Stimulated activated CD4-positive, alpha-beta T cell treated with anti-CD3 and anti-CD28 coated beads, Interleukin-12 subunit alpha, Interleukin-12 subunit beta, amount 100 ng/mL, for 24 hours (primary cell): ENCODE data around the gene CC2D2A.

Experiments used
- DNase-seq, 2 experiments: peaks; one replicate each; pipeline ENCODE4 v3.0.0-alpha.2; 2020; ENCODE audit warnings: low read depth in 2 of 2

The CC2D2A gene

DNA sequence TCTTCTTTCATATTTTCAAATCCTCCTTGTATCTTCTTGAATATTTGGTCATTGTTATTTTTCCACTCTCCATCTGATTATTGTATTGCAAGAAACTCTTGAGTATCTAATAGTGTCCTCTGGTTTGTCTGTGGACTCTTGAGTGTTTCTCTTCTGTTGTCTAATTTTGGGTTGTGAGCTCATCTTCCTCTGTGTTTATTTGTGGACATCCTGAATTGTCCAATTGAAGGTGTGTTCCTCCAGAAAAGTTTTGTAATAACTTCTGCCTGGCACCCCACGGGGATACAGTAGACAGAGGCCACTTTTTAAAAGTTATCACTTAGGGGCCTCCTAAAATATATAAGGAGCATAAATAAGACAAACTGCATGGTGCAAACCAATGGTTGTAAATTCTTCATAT is 3.1 kb upstream of the CC2D2A start:
- no peak for DNase-seq

DNA sequence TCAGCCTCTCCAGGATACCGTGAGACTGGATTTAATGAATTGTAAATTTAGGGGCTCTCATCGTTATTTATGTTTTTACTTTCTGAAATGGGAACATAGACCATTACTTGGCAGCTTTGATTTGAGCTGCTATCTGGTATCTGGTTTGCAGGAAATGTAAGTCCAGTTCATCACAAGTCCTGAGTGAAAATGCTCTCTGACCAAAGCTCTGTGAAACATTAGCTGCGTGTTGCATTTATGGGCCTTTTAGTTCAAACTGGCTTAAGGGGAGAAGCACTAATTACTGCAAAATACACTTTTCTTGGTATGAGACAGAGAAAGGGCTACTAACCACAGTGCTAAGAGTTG is 420 bp downstream of the CC2D2A start:
- no peak for DNase-seq

DNA sequence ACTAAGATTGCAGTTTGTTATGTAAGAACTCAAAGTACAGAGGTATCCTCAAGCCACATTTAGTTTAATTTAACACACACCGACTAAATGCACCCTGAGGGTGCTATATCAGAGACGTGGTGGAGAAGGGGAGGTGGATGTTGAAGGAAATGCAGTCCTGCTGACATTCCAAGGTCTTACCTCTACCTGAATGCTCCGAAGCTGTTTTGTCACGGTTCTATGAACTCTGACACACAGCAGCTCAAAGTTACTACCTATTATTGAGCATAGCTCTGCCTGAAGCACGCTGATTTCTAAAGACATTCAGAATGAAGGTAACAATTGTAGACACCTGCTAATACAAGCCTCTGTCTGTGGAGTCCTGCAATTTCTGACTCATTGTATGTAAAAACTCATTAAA is 6.7 kb downstream of the CC2D2A start:
- no peak for DNase-seq

DNA sequence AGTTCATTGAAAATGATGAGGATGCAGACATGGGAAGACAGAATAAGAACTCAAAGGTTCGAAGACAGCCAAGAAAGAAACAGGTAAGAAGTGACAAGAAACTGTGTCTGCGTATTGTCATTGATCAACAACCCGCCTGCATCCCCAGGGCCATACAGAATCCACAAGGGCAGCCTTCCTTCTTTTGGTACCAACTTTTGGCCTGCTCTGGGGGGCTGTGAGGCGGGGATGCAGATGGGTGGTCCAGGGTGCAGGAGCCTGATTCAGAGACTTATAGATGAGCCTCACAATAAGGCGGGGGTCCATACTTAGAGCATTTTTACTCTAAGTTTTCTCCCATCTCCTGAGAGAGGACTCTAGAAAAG is 9.0 kb downstream of the CC2D2A start:
- no peak for DNase-seq

DNA sequence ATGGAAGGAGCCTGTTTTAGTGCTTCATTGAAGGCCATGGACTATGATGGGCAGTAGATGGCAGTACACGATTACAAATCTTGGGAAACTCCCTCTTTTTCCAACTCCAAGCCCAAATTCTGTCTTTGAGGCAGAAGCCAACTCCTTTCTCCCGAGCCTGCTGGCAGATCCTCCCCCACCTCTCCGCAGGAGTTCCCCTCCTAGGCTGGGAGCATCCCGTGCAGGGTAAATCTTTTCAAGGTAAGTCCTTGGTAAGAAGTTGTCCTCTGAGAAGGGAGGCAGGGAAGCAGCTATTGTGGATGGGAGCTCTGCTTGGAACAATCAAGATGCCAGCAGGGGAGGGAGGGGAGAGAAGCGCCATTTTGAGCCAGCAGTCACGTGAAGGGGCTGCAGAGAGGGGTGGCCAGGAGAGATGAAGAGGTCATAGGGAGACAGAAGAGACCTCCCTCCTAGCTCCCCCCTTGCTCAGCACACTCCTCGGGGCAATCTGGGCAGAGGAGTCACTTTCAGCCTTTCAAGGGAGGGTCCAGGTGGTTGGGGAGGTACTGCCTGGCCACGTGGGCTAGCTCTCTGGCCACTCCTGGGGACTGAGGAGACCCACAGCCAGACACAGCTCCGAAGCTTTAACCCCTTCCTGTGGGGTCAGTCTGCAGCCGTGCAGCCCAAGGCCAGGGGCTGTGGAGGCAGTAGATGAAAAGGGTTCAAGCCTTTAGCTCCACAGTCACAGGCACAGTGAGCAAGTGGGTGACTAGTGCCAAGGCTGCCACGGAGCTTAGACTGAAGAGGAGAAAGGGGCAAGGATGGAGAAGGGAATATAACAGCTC is 9.6 kb downstream of the CC2D2A start:
- DNase-seq: no peak

DNA sequence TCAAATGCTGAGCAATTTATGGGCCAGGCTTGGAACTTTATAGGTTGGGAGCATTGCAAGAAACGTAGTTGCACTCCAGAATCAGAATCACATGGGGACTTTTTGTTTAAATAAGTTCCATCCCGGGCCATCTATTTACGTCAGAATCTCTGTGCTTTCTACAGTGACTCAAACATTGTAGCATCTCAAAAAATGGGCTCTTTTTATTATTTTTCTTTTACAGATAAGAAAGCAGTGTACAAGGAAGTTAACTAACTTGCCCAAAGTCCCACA is 10.2 kb downstream of the CC2D2A start:
- DNase-seq: no peak

DNA sequence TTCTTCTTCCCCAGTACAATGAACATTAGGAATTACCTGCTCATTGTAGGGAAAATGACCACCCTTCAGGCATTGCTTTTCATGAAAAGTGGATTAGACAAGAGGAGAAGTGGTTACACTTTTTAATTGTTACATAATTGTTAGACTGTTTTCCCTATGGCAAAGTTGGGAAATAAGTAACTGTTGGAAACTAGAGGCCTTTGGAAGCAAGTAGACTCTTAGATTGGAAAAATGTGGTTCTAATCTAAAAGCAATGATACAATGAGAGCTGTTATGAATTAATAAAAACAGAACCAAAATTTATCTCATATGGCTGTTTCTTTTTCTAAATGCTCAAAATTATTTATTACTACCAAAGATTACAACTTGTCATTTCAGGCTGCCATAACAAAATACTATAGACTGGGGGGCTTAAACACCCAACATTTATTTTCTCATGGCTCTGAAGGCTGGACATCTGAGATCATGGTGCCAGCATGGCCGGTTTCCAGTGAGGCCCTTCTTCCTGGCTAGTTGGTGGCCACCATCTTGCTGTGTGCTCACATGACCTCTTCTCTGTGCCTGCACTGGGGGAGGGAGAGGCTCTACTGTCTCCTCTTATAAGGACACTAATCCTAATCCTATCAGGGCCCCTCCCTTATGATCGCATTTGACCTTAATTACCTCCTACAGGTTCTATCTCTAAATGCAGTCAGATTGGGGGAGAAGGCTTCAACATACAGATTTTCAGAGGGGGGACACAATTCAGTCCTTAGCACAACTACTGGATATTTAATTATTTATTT is 12.5 kb downstream of the CC2D2A start:
- DNase-seq: no peak

DNA sequence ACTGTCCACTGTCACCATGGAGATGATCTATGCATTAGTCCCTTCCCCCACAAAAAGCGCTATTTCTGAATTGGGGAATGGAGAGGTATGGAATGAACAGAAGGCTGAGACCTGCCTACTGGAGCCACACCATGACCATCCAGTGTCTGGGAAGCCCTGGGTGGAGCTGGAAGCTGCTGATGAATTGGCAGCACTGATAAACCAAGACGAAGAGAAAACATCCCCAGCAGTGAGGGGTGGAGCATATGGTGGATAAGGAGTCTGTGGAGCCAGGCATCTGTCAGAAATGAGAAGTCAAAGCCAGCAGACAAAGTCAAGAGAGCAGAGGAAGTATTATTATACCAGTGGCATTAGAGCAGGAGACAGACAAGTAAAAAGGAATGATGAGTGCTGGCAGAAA is 13.2 kb downstream of the CC2D2A start:
- no peak for DNase-seq

DNA sequence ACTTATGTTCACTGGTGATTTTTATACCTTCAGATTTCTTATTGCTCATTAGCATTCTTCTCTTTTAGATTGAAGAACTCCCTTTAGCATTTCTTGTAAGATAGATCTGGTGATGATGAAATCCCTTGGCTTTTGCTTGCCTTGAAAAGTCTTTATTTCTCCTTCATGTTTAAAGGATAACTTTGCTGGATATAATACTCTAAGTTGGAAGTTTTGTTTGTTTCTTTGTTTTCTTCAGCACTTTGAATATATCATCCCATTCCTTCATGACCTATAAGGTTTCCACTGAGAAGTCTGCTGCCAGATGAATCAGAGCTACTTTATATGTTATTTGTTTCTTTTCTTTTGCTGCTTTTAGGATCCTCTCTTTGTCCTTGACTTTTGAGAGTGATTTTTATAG is 18.5 kb downstream of the CC2D2A start:
- no peak for DNase-seq

DNA sequence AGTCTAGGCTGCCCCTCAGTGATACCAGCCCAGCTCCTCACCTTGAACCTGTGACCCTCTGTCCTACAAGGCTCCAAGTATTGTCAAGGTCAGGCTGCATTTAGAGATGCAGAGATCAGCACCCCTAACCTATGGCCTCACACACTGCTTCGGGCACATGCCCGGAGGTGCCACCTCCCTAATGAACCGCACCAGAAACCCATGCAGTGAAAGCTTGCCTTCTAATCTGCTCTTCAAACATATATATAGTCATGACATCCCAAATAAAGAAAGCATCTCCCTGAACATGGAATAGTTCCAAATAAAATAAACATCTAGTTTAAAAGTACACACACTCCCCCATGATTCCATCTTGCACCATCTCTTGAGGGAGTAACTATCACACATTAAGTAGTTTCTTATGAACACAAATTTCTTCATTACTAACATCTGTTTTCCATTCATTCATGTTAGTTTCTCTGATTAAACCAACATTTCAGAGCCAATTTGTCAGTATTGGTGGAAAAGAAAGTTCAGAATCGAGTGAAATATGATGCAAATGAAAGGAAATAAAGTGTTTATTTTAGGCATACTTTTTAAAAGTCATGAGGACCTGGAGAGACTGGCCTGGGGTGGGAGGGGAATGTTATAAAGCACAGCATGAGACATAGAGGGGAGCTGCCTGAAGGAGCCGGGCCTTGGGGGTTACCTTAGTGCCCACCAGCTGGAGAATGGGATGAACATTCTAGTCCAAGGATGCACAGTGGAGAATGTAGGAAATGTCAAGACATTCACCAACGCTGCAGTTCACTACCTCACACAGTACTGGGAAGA is 19.2 kb downstream of the CC2D2A start:
- no peak for DNase-seq

DNA sequence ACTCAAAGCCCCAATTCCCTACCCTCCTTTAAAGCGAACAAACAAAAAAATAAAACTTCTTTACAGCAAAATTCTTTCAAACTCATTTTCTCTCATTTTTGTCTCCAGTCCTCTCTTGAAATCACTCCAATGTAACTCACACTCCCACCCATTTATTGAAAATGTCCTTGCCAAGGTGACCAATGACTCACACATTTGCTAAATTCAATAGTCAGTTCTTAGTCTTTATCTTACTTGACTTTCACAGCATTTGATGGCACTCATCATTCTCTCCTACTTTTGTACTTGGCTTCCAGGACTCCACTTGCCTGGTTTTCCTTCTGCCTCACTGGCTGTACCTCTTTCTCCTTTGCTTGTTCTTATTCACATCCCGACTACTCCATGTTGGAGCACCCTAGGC is 19.9 kb downstream of the CC2D2A start:
- DNase-seq: no peak

DNA sequence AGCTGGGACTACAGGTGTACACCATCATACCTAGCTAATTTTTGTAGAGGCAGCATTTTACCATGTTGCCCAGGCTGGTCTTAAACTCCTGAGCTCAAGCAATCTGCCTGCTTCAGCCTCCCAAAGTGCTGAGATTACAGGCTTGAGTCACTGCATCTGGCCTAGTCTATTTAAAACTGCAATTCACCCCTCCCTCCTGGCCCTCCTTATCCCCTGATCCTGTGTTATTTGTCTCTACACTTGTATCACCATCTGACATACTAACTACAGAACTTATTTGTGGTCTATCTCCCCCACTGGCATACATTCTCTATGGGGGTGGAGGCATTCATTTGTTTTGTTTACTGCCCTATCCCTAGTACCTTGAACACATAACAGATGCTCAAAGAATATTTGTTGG is 23.7 kb downstream of the CC2D2A start:
- DNase-seq: no peak

DNA sequence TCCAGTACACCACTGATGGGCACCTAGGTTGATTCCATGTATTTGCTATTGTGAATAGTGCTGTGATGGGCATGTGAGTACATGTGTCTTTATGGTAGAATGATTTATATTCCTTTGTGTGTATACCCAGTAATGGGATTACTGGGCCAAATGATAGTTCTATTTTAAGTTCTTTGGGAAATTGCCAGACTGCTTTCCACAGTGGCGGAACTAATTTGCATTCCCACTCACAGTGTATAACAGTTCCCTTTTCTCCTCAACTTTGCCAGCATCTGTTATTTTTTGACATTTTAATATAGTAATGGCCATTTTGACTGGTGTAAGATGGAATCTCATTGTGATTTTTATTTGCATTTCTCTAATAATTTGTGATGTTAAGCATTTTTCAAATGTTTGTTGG is 25.9 kb downstream of the CC2D2A start:
- no peak for DNase-seq

DNA sequence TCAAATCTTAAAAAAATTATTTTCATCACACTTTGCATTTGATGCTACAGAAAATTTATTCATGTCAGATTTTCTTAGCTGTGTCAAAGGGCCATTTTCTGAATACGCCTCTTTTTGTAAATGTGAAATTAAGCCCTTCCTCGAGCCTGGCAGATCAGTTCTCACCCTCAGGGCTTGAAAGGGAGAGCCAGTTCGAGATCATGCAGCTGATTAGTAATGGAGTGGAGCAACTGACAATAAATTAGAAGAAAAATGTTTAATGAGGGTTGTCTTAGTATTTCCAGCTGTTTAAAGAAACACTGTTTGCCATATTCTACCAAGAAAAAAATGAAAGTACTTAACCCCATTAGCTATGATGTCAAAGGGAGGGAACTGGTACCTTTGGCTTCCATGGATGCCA is 28.7 kb downstream of the CC2D2A start:
- no peak for DNase-seq

DNA sequence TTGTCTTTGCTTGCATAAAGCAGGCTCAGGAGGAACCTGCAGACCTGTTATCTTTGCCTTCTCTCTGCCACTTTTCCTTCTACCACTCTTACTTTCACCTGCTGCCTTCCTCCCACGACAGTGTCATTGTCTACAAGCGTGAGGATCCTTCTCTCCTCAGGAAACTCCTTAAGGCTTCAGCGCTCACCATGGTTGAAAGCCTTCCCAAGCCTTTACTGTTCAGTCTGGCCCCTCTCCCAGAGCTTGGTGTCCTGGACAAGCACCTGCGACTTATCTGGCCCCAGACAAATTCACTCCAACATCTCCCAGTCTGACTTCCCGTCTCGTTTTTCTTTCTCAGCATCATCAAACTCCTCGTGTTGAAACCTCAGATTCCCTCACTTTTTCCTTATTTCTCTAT is 31.0 kb downstream of the CC2D2A start:
- no peak for DNase-seq

DNA sequence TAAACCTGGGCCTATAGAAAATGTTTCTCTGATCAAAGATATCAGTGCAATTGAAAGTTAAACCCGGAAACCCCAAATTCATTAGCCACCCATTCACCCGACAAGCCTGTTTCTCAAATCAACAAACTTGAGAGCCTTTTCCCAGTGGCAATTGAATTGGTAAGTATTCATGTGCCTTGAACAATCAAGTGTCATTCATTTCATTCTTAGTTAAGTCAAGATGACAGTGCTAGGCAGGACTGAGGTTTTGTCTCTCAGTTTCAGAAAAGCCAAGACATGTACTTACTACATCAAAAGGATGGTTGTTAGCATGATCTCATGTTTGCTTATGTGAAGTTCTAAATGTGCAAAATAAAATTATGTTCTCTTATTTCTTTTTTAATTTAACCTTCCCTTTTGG is 32.3 kb downstream of the CC2D2A start:
- no peak for DNase-seq

DNA sequence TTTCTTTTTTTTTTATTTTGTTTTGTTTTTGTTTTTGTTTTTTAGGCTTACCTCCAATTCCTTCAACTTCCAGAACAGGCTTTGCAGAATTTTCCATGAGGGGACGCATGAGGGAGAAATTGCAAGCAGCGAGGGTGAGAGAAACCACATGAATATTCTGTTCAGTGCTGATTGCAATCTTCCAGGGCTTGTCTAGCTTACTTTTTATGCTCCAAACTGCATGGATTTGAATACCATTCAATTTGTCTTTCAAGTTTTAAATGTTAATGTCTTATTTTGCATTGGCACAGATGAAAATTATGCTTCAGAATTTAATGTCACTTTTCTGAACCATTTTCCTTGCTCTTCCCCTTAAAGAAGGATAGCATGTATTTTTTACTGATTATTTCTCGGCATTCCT is 32.7 kb downstream of the CC2D2A start:
- DNase-seq: no peak

DNA sequence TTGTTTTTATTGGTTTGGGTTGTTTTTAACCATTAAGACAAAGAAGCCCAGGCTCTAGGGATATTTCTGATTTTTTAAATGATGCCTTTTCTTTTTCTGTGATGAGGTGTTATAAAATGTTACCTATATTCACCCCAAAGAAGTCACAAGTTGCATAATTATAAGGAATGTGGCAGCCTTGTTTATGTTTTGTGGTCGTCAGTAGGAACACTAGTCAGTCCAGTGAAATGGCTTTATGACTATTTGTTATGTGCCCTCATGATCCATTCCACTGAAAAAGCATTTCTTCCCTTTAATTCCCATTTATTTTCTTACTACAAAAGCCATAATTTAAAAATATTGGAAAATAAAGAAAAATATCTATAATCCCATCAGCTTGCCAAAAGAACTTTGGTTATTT is 34.4 kb downstream of the CC2D2A start:
- DNase-seq: no peak

DNA sequence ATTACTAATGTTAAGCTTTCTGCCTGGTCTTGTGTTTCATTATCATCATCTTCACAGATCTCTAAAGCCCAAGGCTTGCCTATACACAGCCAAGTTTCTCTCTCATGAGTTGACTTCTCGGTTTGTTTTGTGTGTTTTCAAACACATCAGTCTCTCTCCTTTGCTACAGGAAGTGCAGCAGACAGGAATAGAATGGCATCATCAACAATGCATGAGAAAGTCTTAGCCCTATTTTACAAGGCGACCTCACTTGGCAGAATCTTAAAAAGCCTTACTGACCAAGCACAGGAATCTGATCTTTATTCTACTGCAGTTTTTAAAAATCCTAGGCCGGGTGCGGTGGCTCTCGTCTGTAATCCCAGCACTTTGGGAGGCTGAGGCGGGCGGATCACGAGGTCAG is 36.8 kb downstream of the CC2D2A start:
- no peak for DNase-seq

DNA sequence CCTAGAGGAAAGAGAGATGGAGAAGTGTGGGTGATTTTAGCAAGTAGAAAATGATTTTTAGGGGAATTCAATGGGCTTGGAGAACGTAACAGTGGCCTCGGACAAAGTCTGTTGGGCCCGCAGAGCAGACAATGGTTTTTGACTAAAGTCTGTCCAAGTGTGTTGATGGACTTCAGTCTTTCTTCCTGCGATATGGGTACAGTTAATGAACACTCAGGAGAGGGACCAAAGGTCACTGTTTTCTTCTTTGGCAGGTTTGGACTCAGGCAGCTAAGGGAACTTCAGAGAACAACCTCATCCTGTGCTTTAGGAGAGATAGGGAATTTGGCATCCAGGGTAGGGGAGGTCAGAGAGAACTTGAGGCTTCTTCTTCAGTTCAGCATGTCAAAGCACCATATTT is 38.0 kb downstream of the CC2D2A start:
- DNase-seq: no peak

DNA sequence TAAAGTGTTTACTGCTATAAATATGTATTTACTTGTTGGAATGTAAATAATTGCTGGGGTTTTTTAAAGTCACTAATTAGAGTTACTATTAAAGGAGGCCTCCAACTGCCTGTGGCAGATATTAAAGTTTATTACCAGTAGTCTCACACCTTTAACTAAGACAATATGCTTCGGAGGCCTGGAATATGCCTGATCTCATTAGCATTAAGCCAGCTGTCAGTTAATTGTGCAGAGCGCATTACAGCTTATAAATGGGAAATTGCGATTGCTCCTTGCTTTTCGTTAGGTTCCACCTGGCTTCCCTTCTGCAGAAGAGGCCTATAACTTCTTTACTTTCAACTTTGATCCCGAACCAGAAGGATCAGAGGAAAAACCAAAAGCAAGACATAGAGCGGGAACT is 41.3 kb downstream of the CC2D2A start:
- no peak for DNase-seq

DNA sequence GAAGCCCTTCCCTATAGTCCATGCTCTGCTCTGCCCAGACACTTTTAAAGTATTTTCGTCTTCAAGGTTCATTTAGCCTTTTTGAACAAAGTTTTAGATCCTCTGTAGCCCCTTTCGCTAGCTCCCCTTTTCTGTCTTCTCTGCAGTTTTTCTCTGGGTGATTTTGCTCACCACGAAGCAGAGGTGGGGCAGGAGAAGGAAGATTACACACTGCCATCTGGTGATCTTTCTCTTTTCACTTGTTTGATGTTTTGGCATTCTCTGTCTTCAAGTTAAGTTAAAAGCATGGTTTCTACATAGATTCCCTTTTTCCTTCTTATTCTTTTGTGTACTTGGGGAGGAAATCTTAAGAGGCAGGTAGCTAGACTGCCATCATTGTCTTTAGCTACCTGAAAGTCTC is 43.9 kb downstream of the CC2D2A start:
- no peak for DNase-seq

DNA sequence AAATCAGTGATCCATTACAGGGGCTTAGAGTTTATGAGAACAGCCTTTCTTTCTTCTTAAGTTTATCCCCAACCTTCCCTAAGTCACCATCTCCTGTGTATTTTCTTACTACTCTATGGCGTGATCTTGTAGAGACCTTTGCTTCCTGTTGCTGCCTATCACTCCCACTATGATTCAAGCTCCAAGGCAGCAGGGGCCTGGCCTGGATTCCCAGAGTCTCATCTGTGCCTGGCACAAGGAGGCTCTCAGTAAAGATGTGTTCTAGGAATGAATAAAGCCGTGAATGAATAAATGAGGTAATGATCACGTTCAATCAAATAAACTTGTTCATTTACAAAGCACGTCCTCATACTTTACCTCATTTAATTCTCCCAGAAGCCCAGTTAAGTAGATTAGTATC is 45.4 kb downstream of the CC2D2A start:
- no peak for DNase-seq
